Superior temporal gyrus (tissue), 1 donor: Measurements from ENCODE around the gene SNRPA1.
"Not testable (repeated sequence)": the region's sequence is repeated elsewhere in the genome, so short reads cannot be mapped to it uniquely, and the experiment has no call there.

Experiments used
- DNase-seq: peaks from one replicate; pipeline ENCODE4 v3.0.0-alpha.2; 2016; ENCODE audit errors: extremely low spot score

SNRPA1 gene

DNA sequence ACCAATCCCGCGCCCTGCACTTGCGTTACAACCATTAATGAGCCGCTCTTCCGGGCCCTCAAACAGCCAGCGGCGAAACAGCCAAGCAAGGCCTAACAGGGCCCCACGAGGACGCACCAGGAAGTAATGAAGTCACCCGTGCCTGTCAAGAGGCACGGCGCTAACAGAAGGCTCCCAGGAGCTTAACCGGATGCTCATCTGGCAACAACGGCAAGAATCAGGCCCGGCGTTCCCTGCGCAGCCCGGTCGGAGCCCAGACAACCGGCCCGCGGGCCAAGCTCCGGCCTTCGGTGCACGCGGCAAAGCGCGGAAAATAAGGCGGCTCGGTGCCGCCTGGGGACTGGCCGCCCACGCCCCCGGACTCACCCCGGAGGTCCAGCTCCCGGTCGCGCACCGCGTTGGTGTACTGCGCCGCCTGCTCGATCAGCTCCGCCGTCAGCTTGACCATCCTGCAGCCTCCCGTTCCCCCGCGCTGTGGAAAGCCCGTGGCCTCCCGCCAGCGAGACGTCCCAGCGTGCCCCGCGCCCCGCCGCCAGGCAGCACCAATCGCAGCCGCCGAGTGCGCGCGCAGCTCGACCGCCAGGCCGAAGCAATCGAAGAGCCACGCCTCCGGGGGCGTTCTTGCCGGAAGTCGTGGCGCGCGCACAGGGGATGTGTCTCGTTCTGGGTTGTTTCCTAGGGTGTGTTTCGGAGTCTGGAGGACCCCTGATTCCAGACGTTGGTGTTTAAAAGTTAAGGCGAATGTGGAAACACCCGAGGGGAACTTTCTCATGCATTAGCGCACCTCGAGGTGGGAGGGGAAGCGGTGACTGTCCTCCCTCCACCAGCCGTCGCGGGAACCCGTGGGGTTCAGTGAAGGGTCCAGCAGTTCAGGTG lies at the start of gene SNRPA1:
SNRPA1 (minus strand) TSS at position 518 of the 876 bp plus-strand sequence; CDS start at position 448, 70 bp downstream.
- DNase-seq = peak; percentile 93

DNA sequence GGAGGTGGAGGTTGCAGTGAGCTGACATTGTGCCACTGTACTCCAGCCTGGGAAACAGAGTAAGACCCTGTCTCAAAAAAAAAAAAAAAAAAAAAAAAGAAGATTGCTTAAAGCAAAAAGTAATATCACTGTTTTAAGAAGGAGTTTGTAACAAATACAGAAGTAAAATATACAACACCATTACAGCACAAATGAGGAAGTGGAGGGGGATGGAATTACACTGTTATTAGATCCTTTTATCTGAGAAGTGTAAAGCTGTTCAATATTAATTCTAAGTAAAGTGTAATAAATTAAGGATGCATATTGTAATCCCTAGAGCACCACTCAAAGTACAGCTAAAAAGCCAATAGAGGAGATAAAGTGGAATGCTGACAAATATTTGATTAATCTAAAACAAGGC lies 47.0 kb upstream of the SNRPA1 start:
- DNase-seq = no peak

DNA sequence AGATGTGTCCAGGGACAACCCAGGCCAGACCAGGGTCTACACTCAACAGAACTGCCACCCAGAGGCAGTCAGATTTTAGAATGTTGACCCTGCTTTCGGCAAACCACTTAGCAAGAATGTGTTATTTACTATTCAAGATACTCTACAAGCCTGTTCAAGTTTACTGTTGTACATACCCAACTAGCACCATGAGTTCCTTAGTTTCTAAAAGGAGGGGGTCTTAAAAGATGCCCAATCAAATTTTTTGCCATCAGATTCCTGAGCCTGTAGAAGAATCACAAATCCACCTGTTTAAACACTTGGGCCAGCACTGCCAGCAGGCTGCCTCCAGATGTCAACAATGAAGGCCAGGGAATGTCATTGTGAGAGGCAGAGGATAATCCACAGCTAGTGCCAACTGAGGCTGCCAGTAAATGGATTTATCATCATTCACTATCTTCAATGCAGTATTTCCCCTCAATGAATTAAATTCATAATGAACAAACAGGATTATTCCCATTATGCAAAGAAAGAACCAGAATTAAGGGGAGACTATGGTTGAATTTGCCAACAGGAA lies 43.5 kb upstream of the SNRPA1 start:
- DNase-seq = no peak

DNA sequence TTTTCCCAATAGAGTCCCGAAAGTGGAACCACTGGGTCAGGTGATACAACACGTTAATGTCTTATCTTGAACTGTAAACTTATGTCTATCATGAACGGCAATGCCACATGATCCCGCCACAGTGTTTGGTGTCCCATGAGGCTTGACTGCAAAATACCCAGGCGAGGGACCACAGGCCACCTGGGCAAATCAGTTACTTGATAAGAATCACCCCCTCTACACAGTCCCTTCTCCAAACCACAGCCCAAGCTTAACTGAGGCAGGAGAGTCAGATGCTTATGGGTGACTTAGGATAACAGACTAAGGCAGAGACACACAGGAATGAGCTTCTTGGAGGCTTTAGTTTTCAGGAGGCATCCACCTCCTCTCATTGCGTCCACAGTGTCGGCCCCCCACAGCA lies 42.9 kb upstream of the SNRPA1 start:
- DNase-seq = no peak

DNA sequence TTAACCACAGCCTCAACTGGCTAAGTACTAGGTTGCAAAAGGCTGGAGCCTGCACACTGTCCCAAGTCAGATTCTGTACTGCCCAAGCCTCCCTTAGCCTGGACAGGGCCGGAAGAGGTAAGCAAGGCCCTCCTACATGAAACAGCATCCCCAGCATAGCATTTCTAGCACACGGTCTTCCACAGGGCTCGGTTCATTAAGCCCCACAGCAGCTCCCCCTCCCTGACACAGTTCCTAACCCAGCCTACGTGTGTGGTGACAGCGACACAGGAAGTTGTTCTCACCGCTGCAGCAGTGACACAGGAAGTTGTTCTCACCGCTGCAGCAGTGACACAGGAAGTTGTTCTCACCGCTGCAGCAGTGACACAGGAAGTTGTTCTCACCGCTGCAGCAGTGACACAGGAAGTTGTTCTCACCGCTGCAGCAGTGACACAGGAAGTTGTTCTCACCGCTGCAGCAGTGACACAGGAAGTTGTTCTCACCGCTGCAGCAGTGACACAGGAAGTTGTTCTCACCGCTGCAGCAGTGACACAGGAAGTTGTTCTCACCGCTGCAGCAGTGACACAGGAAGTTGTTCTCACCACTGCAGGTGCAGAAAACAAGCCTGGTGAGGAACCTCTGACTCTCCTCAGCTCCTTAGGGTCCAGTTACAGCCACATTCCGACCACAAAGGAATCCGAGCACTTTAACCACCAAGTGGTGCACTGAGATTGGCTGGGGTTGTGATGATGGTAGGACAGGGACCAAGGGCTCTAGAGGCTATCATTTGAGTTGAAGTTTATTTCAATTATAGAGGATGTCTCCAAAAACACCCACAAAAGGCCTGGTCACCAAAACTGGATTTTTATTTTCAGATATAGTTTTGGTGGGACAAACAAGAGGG lies 39.1 kb upstream of the SNRPA1 start:
- not testable (repeated sequence) for DNase-seq

DNA sequence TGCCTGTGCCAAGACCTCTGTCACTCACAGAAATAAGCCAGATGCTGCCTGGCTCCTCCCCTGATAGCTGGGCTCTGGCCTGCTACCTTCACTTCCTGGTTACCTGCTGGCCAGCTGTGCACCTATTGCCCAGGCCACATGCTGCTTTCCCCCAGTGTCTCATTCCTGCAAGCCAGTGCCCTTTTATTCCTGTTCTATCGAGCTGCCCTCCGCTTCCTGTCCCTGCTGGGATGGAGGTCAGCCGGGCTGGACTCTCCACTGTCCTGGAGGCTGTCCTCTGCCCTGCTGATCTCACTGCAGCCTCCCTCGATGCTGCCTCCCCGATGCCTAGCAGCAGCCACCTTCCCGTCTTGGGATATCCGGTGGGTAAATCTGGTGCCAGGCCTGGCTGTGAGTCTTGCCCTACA lies 37.0 kb upstream of the SNRPA1 start:
- no peak for DNase-seq

DNA sequence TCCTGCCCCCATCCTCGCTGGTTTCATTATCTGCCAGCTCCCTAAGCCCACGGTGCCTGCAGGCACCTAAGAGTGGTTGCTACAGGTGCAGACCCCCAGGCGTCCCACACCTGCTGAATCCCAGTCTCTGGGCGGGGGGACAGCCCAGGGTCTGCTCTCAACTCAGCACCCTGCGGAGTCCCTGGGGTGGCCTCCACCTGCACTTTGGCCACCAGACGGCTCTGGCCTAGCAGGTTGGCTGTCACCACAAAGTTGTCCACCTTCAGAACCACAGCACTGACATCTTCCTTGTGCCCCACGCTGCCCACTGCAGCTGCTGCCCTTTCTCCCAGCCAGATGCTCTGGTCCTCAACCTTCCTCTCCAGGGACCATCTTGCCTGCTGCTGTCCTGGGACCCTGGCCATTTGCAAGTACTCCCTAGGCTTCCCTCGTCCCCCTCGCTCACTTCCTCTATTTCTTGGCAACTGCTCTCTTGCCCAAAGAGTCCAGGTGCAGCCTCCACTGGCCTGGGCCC lies 34.9 kb upstream of the SNRPA1 start:
- no peak for DNase-seq

DNA sequence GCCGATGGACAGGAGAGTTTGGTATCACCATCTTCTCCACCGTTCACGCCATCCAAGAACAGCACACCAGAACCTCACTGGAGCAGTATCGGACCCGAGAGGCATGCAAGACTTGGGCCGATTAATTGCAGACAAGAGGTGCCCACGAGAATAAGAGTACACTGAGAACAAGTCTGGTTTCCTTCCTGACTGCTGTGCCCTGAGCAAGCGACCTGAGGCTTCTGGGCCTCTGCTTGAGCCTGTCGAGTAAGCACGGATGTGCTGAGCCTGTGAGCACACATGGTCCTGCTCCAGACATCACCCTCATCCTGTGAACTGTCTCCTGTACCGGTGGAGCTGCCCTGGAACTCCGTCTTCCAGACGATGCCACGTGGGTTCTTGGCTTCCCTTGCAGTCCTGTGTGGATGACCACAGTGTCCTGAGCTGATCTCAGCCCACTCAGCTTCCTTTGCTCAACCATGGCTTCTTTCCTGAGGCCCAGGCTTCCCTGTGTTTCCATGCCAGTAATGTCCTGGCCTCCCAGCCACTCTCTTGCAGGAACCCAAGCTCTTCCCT lies 34.3 kb upstream of the SNRPA1 start:
- DNase-seq = no peak

DNA sequence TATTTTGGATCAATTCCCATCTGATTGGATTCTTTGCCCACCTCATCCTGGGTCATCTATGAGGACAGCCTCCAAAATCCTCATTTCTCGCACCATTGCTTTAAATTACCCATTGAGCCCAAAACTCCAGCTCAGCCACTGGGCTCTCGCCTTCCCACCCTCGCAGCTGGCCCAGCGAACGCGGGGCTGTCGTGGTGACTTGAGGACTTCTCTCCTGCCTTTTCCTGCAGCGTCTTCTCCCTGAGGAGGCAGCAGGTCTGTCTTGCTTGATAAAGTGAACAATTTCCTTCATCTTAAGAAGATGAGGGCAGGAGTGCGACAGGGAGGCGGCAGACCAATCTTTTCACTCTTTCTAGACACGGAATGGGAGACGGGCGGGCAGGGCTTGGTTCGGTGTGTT lies 33.0 kb upstream of the SNRPA1 start:
- DNase-seq = no peak

DNA sequence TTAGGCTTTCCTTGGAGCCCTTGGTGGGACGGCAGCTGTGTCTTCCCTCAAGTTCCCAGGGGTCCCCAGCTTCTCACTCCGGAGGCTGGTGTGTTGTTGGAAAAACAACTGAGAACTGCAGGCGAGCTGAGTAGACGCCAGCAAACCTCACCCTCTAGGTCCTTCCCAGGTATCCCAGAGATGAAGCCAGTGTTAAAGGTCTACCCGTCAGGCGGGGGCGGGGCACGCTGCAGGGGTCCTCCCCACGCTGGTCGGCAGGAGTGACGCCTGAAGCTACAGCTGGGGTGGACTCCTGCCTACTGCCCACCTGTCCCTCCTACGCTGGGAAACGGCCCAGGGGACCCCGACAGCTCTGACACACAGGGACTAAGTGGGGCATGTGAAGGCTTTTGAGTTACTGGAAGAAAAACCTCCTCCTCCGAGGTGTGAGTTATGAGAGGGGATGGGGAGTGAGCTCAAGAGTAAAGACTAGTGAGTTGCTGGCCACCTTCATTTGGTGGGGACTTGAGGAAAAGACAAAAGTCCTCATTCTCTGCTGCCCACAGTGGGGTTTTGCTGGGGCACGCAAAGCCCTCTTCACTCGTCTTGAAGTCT lies 32.2 kb upstream of the SNRPA1 start:
- DNase-seq = no peak

DNA sequence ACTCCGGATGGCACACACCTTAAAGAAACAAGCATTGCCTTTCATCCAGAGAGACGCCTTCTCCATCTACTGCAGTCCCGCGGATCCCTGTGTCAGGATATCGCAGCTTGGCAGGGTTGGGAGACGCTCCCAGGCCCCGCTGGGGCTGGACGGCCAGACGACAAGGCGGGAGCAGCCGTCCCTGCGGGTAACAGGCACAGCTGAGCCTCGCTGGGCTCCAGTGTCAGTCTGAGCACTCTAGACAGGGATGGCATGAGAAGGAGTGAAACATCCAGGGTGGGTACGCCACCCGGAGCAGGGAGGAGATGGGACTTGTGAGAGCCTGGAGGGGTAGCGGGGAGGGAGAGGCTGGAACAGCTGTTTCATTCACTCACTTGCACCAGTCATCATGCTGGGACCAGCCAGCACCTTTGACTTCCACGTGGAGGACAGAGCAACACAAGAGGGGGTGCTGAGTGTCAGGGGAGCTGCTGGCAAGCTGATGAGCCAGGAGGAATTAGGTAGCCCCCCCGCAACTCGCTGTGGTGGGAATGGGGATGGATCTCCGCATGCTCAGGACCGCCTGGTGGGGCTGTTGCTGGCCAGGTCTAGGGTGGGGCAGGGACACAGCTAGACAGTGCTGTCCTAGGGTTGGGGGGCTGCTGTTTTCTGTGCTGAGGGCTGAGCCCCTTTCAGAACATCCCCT lies 31.6 kb upstream of the SNRPA1 start:
- DNase-seq = no peak

DNA sequence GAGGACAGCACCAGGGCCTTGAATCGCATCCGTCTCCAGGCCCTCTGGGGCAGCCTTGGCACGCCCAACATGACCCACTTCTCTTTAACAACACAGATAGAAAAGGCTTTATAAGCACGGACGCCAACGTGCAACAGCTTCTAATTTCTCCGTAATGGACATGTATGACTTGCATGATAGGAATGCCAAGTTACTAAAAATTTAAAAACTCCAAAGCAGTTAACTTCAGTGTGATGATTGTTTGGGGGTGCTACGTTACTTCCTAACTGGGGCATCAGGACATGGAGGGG lies 30.9 kb upstream of the SNRPA1 start:
- DNase-seq = no peak

DNA sequence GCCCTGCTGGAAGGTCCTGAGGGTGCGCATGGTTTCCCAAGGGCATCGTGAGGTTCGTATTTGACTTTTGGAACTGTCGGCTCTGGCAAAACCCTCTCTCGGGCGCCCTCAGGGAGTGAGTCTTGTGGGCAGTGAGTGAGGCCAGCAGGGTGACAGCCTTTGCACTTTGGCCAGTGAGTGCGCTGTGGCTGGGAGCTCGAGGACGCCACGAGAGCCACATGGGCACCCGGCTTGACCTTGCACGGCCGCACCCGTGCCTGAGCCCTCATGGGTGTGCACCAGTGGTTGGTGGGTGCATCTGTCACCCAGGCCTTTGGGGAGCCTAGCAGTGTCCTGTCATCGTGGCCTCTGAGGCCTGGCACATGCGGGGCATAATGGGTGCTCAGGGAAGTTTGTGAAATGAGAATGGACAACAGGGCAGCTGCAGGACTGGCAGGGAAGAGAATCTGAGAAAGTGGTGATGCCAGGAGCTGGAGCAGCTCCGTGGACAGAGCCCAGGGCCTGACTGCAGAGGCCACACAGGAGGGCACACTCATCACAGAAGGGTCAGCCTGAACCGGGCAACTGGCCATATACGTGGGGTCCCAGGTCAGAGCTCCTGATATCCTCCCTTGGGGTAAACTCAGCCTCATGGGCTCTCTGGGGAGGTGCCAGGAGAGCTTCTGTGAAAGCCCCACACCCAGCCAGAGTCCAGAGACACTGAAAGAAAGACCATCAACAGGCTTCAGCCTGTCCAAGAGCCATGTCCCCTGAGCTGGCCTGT lies 30.4 kb upstream of the SNRPA1 start:
- DNase-seq = no peak

DNA sequence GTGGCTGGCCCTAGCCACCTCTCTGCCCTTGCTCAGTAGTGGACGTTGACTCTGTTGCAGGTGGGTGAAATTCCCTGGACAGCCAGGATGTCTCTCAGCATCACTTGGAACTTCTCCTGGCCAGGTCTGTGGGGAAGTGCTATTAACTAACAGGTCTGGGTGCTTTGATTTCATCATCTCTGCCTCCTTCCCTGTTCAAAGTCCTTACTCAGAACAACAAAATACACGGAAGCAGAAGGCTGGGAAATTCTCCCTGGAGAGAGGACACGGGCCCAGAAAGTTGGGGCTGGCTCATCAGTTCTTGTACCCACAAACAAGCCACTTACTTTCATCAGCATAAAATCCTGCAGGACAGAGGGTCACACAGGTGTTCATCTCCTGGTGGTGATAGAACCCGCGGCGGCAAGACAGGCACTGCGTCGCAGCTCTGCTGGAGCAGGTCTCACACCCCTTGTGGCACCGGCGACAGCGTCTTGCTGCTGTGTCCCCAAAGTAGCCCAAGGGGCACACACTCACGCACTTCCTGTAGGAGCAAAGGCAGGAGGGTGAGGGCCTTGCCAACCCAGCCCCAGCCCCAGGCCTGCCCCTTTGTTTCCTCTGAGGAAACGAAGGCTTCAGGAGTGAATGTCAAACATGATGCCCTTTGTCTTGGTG lies 29.6 kb upstream of the SNRPA1 start:
- DNase-seq = no peak

DNA sequence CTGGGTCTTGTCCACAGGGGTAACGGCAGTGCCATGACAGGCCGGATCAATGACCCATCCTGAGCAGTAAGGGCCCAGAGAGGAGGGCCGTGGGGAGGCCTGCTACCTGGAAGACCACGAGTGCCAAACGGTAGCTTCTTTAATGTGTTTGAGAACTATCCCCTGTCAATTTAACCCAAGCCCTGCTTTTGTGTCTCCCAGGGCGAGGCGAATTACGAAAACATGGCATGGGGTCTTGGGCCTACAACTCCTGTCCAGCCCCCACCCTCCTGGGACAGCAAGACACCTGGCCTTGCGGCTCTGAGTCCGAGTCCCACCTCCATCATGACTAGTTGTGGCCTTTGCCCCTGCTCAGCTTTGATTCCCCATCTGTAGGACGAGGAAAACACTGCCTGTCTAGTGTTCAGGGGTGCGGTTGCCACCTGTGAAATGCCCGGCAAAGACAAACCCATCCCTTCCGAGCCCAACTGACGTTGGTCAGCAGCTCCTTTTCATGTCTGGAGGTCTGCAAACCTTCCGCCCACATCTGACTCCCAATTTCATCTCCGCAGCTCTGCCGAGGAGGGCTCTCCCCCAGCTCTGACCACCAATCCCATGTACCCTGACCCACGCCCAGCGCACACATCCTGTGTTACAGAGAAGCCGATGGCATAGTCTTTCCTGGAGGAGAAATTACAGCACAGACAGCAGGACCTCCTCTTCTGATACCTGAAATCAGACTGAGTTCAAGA lies 28.9 kb upstream of the SNRPA1 start:
- DNase-seq = no peak

DNA sequence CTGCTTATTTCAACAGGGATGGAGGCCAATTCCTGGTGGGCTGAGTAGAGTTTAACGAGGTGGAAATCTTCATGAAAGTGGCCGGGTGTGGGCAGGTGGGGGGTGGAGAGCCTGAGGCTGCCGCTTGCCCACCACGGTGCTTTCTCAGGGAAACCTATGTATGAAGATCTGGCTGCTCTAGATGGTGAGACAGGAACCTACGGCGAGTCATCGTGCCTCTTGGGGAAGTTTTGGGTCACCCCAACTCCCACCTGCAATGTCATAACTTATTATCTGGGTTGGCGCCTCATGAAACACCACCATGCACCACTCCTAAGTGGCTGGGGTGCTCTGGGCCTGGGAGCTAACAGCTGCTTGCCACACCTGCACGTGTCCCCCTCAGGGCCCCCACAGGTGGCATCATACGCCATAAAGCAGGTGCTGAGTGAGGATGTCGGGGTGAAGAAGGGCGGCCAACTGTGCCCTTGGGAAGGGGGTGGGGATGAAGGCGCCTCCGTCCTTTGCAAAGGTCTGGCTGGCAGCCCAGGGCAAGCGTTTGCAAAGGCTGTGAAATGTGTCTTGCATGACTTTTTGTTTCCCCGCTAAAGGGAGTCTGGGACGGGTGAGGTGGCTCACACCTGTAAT lies 27.9 kb upstream of the SNRPA1 start:
- no peak for DNase-seq

DNA sequence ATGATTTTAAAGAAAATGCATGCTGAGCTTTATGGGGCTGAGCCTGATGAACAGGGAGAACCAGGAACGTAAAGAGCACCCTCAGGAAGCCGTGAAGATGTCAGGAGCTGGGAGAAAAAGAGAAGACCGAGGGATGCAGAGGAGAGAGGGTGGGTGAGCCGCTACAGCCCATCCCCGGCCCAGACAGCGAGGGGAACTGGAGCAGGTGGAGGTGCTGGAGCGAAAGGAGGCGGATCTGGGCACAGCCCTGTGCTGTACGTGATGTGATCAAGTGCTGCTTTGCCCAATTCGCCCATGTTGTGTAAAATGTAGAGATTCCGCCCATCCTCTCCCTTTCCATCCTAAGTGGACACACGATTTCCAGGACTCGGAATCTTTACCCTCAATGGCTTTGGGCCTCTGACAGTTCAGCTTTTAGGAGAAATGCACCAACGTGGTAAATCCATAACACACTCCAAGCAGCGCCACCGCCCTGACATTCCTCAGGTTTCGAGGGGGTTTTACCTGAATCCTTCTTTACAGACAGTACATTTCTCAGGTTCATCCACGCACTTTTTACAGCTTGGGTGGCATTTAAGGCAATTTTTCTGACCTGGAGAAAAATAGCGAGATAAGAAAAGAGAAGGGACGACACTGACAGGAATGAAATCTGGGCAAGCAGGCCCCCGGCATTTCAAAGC lies 27.1 kb upstream of the SNRPA1 start:
- no peak for DNase-seq

DNA sequence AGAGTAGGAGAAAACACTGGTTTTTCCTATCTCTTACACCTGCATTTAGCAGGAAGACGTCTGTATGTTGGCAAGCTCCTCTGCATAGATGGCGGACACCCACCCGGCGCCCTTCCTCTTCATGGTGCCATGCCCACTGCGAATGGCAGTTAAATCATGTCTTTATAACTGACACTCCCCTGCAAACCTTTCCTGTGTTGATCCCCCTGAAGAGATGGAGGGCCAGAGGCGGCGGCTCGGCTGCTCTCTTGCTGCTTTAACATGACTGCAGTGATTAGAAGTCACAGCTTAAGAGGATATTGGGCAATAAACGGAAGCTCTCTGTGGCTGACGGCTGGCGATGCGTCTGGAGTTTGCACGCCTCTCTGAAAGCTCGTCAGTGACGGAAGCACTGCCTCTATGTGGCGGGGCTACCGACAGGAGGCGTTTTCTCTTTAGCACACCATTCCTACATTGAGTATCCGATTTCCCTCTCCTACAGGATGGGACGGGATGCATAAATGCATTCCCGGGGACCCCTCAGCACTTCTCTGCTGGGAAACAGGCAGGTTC lies 25.5 kb upstream of the SNRPA1 start:
- no peak for DNase-seq
